ENCODE data around the gene FBXO4. TPM values are rescaled to one million over a fixed set of nuclear protein-coding genes. Genes with fewer than 3 reads are reported as not detected.
"Not testable (repeated sequence)": the region's sequence is repeated elsewhere in the genome, so short reads cannot be mapped to it uniquely, and the experiment has no call there.

FBXO4 gene
- total RNA-seq, 1 experiment from 2014 or later, result 30.4 TPM

DNA sequence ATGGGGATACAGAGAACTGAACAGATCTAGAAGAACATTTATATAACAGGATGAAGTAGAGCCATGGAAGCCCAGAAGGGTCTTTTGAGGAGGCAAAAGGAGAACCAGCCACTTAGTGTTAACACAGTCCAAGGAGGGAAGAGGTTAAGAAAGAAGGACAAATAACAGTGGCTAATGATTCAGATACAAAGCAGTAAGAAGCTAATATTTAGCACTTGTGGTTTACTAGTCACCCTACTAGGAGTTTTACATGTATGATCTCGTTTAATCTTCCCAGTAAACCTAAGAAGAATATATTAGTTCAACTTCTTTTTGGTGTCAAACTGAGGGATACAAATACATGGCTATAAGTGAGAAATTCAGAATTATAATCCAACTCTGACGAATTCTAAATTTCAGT lies 7.7 kb downstream of the FBXO4 start:
- Histone ChIP-seq H3F3A (ENCODE audit: insufficient read depth, low read depth) (no peaks in the 10 kb centered on the region), H3K79me2 (ENCODE audit: low read depth) (no peaks in the 10 kb centered on the region), H3K4me3 (no peak overlapping the region), H3K4me2 (no peak overlapping the region), H3K4me1 (replicated peaks; ENCODE audit: insufficient read depth) (no peaks in the 10 kb centered on the region), H3K9me3 (ENCODE audit: insufficient read depth, low read depth) (no peaks in the 10 kb centered on the region; the same call in 1 of the 2 replicates), H3K9me2 (ENCODE audit: insufficient read depth) (no peaks in the 10 kb centered on the region; the same call in 1 of the 2 replicates), H4K20me1 (ENCODE audit: insufficient read depth) (no peaks in the 10 kb centered on the region), H3K27ac (no peak overlapping the region), H2AFZ (no peak overlapping the region), H3K27me3 (ENCODE audit: insufficient read depth, low read depth) (no peaks in the 10 kb centered on the region), H3K36me3 (ENCODE audit: low read depth) (no peaks in the 10 kb centered on the region)
- no peak for DNase-seq
- TF ChIP-seq, protein P1, sequence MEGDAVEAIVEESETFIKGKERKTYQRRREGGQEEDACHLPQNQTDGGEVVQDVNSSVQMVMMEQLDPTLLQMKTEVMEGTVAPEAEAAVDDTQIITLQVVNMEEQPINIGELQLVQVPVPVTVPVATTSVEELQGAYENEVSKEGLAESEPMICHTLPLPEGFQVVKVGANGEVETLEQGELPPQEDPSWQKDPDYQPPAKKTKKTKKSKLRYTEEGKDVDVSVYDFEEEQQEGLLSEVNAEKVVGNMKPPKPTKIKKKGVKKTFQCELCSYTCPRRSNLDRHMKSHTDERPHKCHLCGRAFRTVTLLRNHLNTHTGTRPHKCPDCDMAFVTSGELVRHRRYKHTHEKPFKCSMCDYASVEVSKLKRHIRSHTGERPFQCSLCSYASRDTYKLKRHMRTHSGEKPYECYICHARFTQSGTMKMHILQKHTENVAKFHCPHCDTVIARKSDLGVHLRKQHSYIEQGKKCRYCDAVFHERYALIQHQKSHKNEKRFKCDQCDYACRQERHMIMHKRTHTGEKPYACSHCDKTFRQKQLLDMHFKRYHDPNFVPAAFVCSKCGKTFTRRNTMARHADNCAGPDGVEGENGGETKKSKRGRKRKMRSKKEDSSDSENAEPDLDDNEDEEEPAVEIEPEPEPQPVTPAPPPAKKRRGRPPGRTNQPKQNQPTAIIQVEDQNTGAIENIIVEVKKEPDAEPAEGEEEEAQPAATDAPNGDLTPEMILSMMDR (conservative IDR thresholded peaks at IDR 0.05), result no peak
- TF ChIP-seq EZH2 (IDR thresholded peaks at IDR 0.05; ENCODE audit: low read depth), result no peak
- ChIA-PET POLR2A (ENCODE audit: unreplicated experiment) (no interaction called here), CTCF (interaction anchor here (0.6 kb wide), 1 partner anchor 15 kb away, joined by 11 read pairs; no protein-coding TSS in a partner anchor)
- intact Hi-C loops (cut with micrococcal nuclease; ENCODE audit: unreplicated experiment), result no loop called here
- BruUV-seq (replicated peaks), result no TSS peak

DNA sequence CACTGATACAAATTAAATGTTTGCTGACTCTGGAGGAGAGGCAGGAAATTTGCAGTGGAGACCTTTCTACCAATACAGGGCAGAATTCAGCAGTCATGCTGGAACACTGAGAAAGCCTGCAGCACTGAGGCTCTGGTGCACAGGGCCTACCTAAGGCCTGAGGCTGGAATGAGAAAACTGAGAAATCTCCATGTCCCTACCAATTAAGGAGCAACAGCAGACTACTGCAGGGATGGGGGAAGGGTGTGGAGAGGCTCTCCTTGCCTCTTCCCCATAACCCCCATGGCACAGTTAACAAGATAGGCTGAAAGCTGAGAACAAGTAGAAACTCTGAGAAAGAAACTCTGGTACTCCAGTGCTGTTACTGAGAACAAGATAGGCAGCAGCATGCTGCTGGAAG lies 10.5 kb downstream of the FBXO4 start:
- no peaks in the 10 kb centered on the region; the same call in 1 of the 2 replicates for H3K9me2 ChIP-seq (ENCODE audit: insufficient read depth)
- no peaks in the 10 kb centered on the region for H3F3A ChIP-seq (ENCODE audit: insufficient read depth, low read depth)
- H4K20me1 ChIP-seq (ENCODE audit: insufficient read depth), result no peaks in the 10 kb centered on the region
- no TSS peak for BruUV-seq (replicated peaks)
- H2AFZ ChIP-seq, result no peak overlapping the region
- no peaks in the 10 kb centered on the region for H3K4me1 ChIP-seq (replicated peaks; ENCODE audit: insufficient read depth)
- TF ChIP-seq, protein P1 (conservative IDR thresholded peaks at IDR 0.05), result no peak
- H3K79me2 ChIP-seq (ENCODE audit: low read depth), result no peaks in the 10 kb centered on the region
- no peak overlapping the region for H3K4me3 ChIP-seq
- H3K27me3 ChIP-seq (ENCODE audit: insufficient read depth, low read depth), result no peaks in the 10 kb centered on the region
- no peaks in the 10 kb centered on the region for H3K36me3 ChIP-seq (ENCODE audit: low read depth)
- POLR2A ChIA-PET (ENCODE audit: unreplicated experiment), result no interaction called here
- H3K9me3 ChIP-seq (ENCODE audit: insufficient read depth, low read depth), result no peaks in the 10 kb centered on the region; the same call in 1 of the 2 replicates
- DNase-seq, result no peak
- no peak overlapping the region for H3K4me2 ChIP-seq
- H3K27ac ChIP-seq, result no peak overlapping the region
- intact Hi-C loops (cut with micrococcal nuclease; ENCODE audit: unreplicated experiment), result no loop called here
- CTCF ChIA-PET, result no interaction called here

DNA sequence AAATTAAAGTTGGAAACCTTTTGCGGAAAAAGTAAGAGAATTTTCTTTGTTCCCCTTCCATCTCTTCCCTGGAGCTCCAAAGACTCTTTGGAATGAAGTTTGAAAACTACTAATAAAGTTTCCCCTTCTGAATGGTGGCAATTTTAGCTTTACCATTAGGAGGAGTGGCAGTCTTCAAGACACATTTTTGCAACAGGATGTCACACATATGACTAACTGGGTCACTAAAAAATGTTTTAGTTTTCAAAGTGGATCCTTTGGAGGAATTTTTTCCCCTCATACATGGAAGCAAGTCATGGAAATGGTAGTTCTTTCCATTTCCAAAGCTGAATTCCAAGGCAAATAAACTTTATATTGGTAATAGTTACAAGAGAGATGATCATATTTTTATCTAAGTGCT lies 15.6 kb downstream of the FBXO4 start:
- no peak overlapping the region for H3K4me2 ChIP-seq
- H3K4me3 ChIP-seq, result no peak overlapping the region
- intact Hi-C loops (cut with micrococcal nuclease; ENCODE audit: unreplicated experiment), result no loop called here
- no TSS peak for BruUV-seq (replicated peaks)
- no peaks in the 10 kb centered on the region for H3K9me3 ChIP-seq (ENCODE audit: insufficient read depth, low read depth)
- TF ChIP-seq EZH2 (IDR thresholded peaks at IDR 0.05; ENCODE audit: low read depth), result no peak
- TF ChIP-seq, protein P1 (conservative IDR thresholded peaks at IDR 0.05), result no peak
- H2AFZ ChIP-seq, result no peak overlapping the region
- POLR2A ChIA-PET (ENCODE audit: unreplicated experiment), result no interaction called here
- H3K4me1 ChIP-seq (replicated peaks; ENCODE audit: insufficient read depth), result no peaks in the 10 kb centered on the region
- H3K79me2 ChIP-seq (ENCODE audit: low read depth), result no peaks in the 10 kb centered on the region
- no peaks in the 10 kb centered on the region for H3K9me2 ChIP-seq (ENCODE audit: insufficient read depth)
- H4K20me1 ChIP-seq (ENCODE audit: insufficient read depth), result no peaks in the 10 kb centered on the region
- CTCF ChIA-PET, result no interaction called here
- DNase-seq, result no peak
- H3K27me3 ChIP-seq (ENCODE audit: insufficient read depth, low read depth), result no peaks in the 10 kb centered on the region
- H3K36me3 ChIP-seq (ENCODE audit: low read depth), result no peaks in the 10 kb centered on the region
- no peaks in the 10 kb centered on the region for H3F3A ChIP-seq (ENCODE audit: insufficient read depth, low read depth)
- H3K27ac ChIP-seq, result no peak overlapping the region

DNA sequence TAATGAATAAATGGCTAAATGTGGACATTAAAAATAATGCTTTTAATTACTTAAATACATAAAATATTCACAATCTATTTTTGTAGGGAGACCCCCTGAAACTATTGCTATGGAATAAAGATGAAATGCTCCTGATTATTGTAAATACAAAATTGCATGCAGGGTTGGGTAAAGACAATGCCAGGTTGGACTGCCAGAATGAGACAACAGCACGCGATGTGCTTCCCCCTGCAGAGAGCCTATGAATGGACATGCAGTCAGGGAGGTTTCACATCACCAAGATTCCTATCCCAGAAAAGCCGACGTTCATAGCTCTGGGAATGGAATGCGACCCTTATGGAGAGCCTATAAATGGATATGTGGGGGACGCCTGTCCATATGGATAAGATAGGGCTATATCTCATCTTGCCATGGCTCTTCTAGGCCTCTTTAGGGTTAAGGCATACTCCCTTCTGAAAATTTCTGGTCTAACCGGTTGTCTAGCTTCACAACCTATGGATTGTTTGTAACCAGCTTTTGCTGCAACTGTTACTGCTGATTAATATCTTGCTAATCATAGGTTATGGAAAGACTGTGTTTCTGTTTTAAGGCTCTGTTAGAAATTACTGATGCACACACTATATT lies 20.4 kb downstream of the FBXO4 start:
- H3K9me3 ChIP-seq (ENCODE audit: insufficient read depth, low read depth); H3K4me3 ChIP-seq; DNase-seq; H3F3A ChIP-seq (ENCODE audit: insufficient read depth, low read depth); H3K27ac ChIP-seq; H3K36me3 ChIP-seq (ENCODE audit: low read depth); H4K20me1 ChIP-seq (ENCODE audit: insufficient read depth); H3K27me3 ChIP-seq (ENCODE audit: insufficient read depth, low read depth); H2AFZ ChIP-seq; H3K9me2 ChIP-seq (ENCODE audit: insufficient read depth); H3K4me2 ChIP-seq; CTCF ChIA-PET; H3K4me1 ChIP-seq (replicated peaks; ENCODE audit: insufficient read depth); POLR2A ChIA-PET (ENCODE audit: unreplicated experiment); H3K79me2 ChIP-seq (ENCODE audit: low read depth); BruUV-seq (replicated peaks); intact Hi-C loops (cut with micrococcal nuclease; ENCODE audit: unreplicated experiment): not testable (repeated sequence)
